Measurements from ENCODE around the gene ATOSA.

GRCh38 chr15:52677593-52678467 lies 1.4 kb downstream of the ATOSA start:
- TF ChIP-seq CTCF (IDR thresholded peaks at IDR 0.05) (no peak), POLR2AphosphoS5 (IDR thresholded peaks at IDR 0.05; ENCODE audit: insufficient read depth in 1 of 2, low read depth in 1 of 2) (peak in 1 of 2 donors; percentile 23)
